Prostate gland (tissue), 2 donors: ENCODE results near the gene SLFN5. TPM values are rescaled to one million over a fixed set of nuclear protein-coding genes. Genes with fewer than 3 reads are reported as not detected.

Experiments
- DNase-seq: peaks from one replicate; pipeline ENCODE4 v3.0.0-alpha.2; 2019; ENCODE audit warnings: low spot score
- H3K27ac ChIP-seq, 2 donors: fragments of 200-600 bp; sonication (generic); 2 replicates each; pipeline ENCODE4 v1.5.1; 2017 to 2019
- H3K27me3 ChIP-seq: fragments of 200-600 bp; sonication (generic); replicated peaks from 2 replicates; pipeline ENCODE4 v1.5.1; 2019; ENCODE audit not compliant: insufficient read depth
- H3K36me3 ChIP-seq, 2 donors: fragments of 200-600 bp; sonication (generic); 1 replicate in 1 of 2; 2 replicates in 1 of 2; pipeline versions ENCODE4 v1.5.1 to v1.8.1; 2017 to 2019
- H3K4me1 ChIP-seq: fragments of 200-600 bp; sonication (generic); replicated peaks from 2 replicates; pipeline ENCODE4 v1.5.1; 2019
- H3K4me3 ChIP-seq, 2 donors: fragments of 200-600 bp; sonication (generic); 2 replicates each; pipeline ENCODE4 v1.5.1; 2017 to 2019
- H3K9me3 ChIP-seq: fragments of 200-600 bp; sonication (generic); 2 replicates; pipeline ENCODE4 v1.5.1; 2017
- POLR2A ChIP-seq: fragments of 450-650 bp; IDR thresholded peaks from one replicate; pipeline ENCODE4 v1.6.1; 2016; ENCODE audit warnings: antibody characterized with exemption, mild to moderate bottlenecking
- POLR2AphosphoS5 ChIP-seq: sonication (generic); formaldehyde crosslinking; IDR thresholded peaks from one replicate; pipeline ENCODE4 v1.6.1; 2017; ENCODE audit warnings: antibody characterized with exemption
- WGBS: methylation state at CpG from one replicate; pipeline ENCODE4 v1.1.5; 2018; 5-methylcytosine and 5-hydroxymethylcytosine counted together
- intact Hi-C: fragments of 100-400 bp; cut with DNase I; formaldehyde crosslinking; loops from one replicate; pipeline ENCODE4 v1.14.2; 2022
- total RNA-seq, 2 donors: library from RNA; depleted of rRNA; stranded (reverse); fragments of >200 nt; gene quantifications; one replicate each; pipeline ENCODE4 v1.1.0, GENCODE V29; 2016
- TF ChIP-seq, protein P1 (sequence below), 4 experiments: fragments of 200-600 bp in 2 of 4; fragments of 450-650 bp in 2 of 4; sonication (generic) in 2 of 4; IDR thresholded peaks; 1 replicate in 3 of 4; 2 replicates in 1 of 4; pipeline ENCODE4 v1.5.1; 2016 to 2019; ENCODE audit warnings: antibody characterized with exemption in 4 of 4, mild to moderate bottlenecking in 2 of 4, moderate library complexity in 2 of 4

SLFN5 gene
- total RNA-seq, 2 donors from 2014 or later = 21.4 to 21.5 TPM

DNA sequence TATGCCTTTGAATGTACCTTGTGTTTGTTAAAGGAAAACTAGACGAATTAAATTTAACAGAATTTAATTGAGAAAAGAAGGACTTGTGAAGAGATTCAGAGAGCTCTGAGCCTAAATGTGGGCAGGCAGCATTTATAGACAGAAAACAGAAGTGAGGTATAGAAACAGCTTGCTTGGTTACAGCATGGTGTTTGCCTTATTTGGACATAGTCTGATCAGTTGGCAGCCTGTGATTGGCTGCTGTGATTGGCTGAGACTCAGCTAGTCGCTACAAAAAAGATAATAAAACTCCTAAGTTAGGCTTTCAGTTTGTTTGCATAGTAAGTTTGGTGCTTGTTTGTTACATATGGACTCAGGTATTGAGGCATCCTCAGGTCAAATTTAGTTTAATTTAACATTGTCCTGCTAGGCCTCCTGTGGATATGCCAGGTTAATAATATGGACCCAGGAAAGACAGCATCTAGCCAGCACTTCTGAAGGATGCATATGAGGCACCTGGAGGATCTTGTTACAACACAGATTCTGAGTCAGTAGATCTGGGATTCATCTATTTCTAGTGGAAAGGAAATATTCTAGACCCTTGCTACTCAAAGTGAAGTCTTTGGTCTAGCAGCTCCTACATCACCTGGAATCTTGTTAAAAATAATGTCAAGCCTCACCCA, 43.4 kb downstream of the SLFN5 start:
- Histone ChIP-seq H3K4me3 (no peak overlapping the region), H3K36me3 (no peaks in the 10 kb centered on the region), H3K4me1 (no peaks in the 10 kb centered on the region), H3K27me3 (no peaks in the 10 kb centered on the region), H3K9me3 (no peaks in the 10 kb centered on the region), H3K27ac (no peak overlapping the region)
- intact Hi-C loops = no loop called here
- no peak for DNase-seq
- TF ChIP-seq, protein P1, sequence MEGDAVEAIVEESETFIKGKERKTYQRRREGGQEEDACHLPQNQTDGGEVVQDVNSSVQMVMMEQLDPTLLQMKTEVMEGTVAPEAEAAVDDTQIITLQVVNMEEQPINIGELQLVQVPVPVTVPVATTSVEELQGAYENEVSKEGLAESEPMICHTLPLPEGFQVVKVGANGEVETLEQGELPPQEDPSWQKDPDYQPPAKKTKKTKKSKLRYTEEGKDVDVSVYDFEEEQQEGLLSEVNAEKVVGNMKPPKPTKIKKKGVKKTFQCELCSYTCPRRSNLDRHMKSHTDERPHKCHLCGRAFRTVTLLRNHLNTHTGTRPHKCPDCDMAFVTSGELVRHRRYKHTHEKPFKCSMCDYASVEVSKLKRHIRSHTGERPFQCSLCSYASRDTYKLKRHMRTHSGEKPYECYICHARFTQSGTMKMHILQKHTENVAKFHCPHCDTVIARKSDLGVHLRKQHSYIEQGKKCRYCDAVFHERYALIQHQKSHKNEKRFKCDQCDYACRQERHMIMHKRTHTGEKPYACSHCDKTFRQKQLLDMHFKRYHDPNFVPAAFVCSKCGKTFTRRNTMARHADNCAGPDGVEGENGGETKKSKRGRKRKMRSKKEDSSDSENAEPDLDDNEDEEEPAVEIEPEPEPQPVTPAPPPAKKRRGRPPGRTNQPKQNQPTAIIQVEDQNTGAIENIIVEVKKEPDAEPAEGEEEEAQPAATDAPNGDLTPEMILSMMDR (IDR thresholded peaks at IDR 0.05) = no peak
- TF ChIP-seq POLR2AphosphoS5 (no peak), POLR2A (no peak)
- WGBS = 29% methylated on average over 2 of the region's 2 CpGs

DNA sequence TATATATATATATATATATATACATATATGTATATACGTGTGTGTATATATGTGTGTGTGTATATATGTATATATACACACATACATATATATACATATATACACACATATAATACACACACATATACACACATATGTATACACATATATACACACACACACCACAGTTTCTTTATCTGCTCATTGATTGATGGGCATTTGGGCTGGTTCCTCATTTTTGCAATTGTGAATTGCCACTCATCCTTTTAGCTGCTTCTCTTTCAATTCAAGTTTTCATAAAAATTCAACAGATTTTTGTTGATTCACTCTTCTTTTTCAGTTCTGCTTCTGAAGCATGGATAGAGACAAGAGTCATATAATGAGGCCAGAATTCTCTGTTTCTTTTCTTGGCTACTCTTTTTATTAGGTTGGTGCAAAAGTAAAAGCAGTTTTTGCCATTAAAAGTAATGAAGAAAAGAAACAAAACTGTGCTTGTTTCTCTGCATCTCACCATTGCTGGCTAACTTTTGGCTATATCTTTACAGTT, 44.5 kb downstream of the SLFN5 start:
- Histone ChIP-seq H3K36me3 (no peaks in the 10 kb centered on the region), H3K27me3 (no peaks in the 10 kb centered on the region), H3K4me1 (no peaks in the 10 kb centered on the region), H3K4me3 (no peak overlapping the region), H3K9me3 (no peaks in the 10 kb centered on the region), H3K27ac (no peak overlapping the region)
- WGBS = 64% methylated on average over 1 of the region's 1 CpG
- no peak for DNase-seq
- intact Hi-C loops = no loop called here
- TF ChIP-seq, protein P1 (IDR thresholded peaks at IDR 0.05) = no peak
- no peak for TF ChIP-seq POLR2AphosphoS5
- no peak for TF ChIP-seq POLR2A

DNA sequence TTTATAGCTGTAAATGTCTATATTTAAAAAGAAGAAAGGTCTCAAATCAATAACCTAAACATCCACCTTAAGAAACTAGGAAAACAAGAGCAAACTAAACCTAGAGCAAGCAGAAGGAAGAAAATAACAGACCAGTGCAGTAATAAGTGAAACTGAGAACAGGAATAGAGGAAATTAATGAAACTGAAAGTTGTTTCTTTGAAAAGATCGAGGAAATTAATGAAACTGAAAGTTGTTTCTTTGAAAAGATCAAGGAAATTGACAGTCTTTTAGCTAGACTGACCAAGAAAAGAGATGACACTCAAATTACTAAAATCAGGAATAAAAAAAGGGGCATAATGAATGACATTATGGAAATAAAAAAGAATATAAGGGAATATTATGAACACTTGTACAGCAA, 46.4 kb downstream of the SLFN5 start:
- Histone ChIP-seq H3K4me3 (no peak overlapping the region), H3K4me1 (no peaks in the 10 kb centered on the region), H3K27ac (no peak overlapping the region), H3K27me3 (no peaks in the 10 kb centered on the region), H3K36me3 (no peaks in the 10 kb centered on the region), H3K9me3 (no peaks in the 10 kb centered on the region)
- WGBS = 89% methylated on average over 1 of the region's 1 CpG
- intact Hi-C loops = no loop called here
- TF ChIP-seq, protein P1 (IDR thresholded peaks at IDR 0.05) = no peak
- DNase-seq = no peak

DNA sequence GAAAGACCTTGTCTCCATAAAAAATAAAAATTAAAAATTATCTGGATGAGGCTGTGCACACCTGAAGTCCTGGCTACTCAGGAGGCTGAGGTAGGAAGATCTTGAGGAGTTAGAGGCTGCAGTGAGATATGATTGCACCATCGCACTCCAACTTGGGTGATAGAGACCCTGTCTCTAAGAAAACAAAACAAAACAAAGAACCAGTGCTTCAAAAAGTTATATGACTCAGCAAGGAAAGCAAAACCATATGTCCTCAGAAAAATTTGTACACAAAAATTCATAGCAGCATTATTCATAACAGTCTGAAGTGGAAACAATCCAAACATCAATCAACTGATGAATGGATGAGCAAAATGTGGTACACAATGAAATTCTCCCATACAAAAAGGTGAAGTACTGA, 48.9 kb downstream of the SLFN5 start:
- H3K4me3 ChIP-seq = no peak overlapping the region
- intact Hi-C loops = no loop called here
- H3K9me3 ChIP-seq = no peaks in the 10 kb centered on the region
- no peaks in the 10 kb centered on the region for H3K36me3 ChIP-seq
- H3K4me1 ChIP-seq = no peaks in the 10 kb centered on the region
- no peak for DNase-seq
- no peak overlapping the region for H3K27ac ChIP-seq
- H3K27me3 ChIP-seq = no peaks in the 10 kb centered on the region
- TF ChIP-seq, protein P1 (IDR thresholded peaks at IDR 0.05) = no peak
- TF ChIP-seq POLR2A (no peak), POLR2AphosphoS5 (no peak)
- 78% methylated on average over 1 of the region's 1 CpG for WGBS

DNA sequence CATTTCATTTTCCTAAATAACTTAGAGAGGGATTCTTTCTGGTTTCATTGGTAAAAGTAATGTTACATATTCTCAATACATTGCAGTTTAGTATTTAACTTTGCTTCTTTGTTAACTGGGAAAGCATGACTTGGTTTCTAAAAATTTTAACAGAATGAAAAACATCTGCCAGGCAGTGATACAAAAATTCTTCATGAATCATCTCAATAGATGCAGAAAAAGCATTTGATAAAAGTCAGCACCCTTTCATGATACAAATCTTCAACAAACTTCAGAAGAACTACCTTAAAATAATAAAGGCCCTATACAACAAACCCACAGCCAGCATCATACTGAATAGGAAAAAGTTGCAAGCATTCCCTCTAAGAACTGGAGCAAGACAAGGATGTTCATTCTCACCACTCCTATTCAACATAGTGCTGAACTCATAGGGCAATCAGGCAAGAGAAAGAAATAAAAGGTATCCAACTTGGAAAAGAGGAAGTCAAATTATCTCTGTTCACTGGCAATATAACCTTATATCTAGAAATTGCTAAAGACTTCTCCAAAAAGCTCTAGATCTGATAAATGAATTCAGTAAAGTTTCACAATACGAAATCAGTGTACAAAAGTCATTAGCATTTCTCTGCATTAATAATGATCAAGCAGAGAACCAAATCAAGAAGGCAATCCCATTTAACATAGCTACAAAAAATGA, 50.4 kb downstream of the SLFN5 start:
- TF ChIP-seq POLR2A (no peak), POLR2AphosphoS5 (no peak)
- TF ChIP-seq, protein P1 (IDR thresholded peaks at IDR 0.05) = no peak
- Histone ChIP-seq H3K4me3 (no peak overlapping the region), H3K36me3 (no peaks in the 10 kb centered on the region), H3K4me1 (no peaks in the 10 kb centered on the region), H3K9me3 (no peaks in the 10 kb centered on the region), H3K27me3 (no peaks in the 10 kb centered on the region), H3K27ac (no peak overlapping the region)
- intact Hi-C loops = no loop called here
- WGBS = 75% methylated on average over 1 of the region's 1 CpG
- DNase-seq = no peak
